Adrenal gland (tissue), 5 donors: ENCODE results near the gene CABP1.

Experiments used
- CTCF ChIP-seq, 6 experiments: fragments of 450-650 bp in 4 of 6; fragments of 200-600 bp in 2 of 6; sonication (generic) in 1 of 6; IDR thresholded peaks; 1 replicate in 5 of 6; 2 replicates in 1 of 6; pipeline versions ENCODE4 v1.5.1 to v1.8.0; 2016 to 2021; ENCODE audit warnings: antibody characterized with exemption in 6 of 6, mild to moderate bottlenecking in 2 of 6, moderate library complexity in 1 of 6
- POLR2A ChIP-seq, 2 donors: fragments of 450-650 bp; IDR thresholded peaks; one replicate each; pipeline ENCODE4 v1.6.1; 2017; ENCODE audit warnings: antibody characterized with exemption in 2 of 2, mild to moderate bottlenecking in 2 of 2, moderate library complexity in 1 of 2
- donor health status: DM: no; HTN: no; CAD: no.

- TF ChIP-seq CTCF (IDR thresholded peaks at IDR 0.05) (peak in 1 of 6 experiments; percentile 2), POLR2A (IDR thresholded peaks at IDR 0.05) (no peak)
These were observed at the start of gene CABP1 for GRCh38 chr12:120639771-120640721.
